A673 (cell line): ENCODE data around the gene LRRC36. TPM values are rescaled to one million over a fixed set of nuclear protein-coding genes. Genes with fewer than 3 reads are reported as not detected.

Source experiments
- BruUV-seq: library from RNA; stranded (reverse); fragments of 400-500 nt; replicated peaks from 2 replicates; lab custom pipeline; 2021; lab: Mats Ljungman, UMichigan
- CTCF ChIA-PET: fragments of 300-600 bp; sonication (Branson Sonifier 250); formaldehyde crosslinking; loops from one replicate; lab custom pipeline; 2022; ENCODE audit warnings: antibody characterized with exemption; lab: Charles Lee
- POLR2A ChIA-PET: fragments of 300-600 bp; sonication (Branson Sonifier 250); formaldehyde crosslinking; loops from one replicate; lab custom pipeline; 2022; ENCODE audit warnings: antibody characterized with exemption; ENCODE audit not compliant: low non-redundant PET; lab: Charles Lee
- DNase-seq: peaks from one replicate; pipeline ENCODE4 v3.0.0-alpha.2; 2015; ENCODE audit warnings: low spot score
- H3K27ac ChIP-seq: fragments of 200-600 bp; sonication (generic); 2 replicates; pipeline ENCODE4 v1.5.1; 2016; ENCODE audit warnings: mixed run types, low read depth, mild to moderate bottlenecking, mixed read lengths, antibody characterized with exemption, low read length; ENCODE audit not compliant: poor library complexity, severe bottlenecking
- H3K27me3 ChIP-seq: fragments of 200-600 bp; sonication (generic); replicated peaks from 2 replicates; pipeline ENCODE4 v1.6.1; 2017; ENCODE audit warnings: mixed run types, low read depth, mild to moderate bottlenecking, mixed read lengths, antibody characterized with exemption, low read length; ENCODE audit not compliant: insufficient read depth, poor library complexity
- H3K36me3 ChIP-seq: fragments of 200-600 bp; sonication (generic); 2 replicates; pipeline ENCODE4 v1.6.1; 2016; ENCODE audit warnings: mixed run types, mild to moderate bottlenecking, mixed read lengths, antibody characterized with exemption, low read length; ENCODE audit not compliant: insufficient read depth, poor library complexity, severe bottlenecking
- H3K4me1 ChIP-seq: fragments of 200-600 bp; sonication (generic); 2 replicates; pipeline ENCODE4 v1.6.1; 2017; ENCODE audit warnings: mixed run types, mild to moderate bottlenecking, mixed read lengths, antibody characterized with exemption, low read length; ENCODE audit not compliant: insufficient read depth, poor library complexity, severe bottlenecking
- H3K4me3 ChIP-seq: fragments of 200-600 bp; sonication (generic); 2 replicates; pipeline ENCODE4 v1.5.1; 2016; ENCODE audit warnings: low read depth, mixed run types, mild to moderate bottlenecking, mixed read lengths, low read length; ENCODE audit not compliant: poor library complexity, severe bottlenecking
- H3K9me3 ChIP-seq: fragments of 200-600 bp; sonication (generic); 2 replicates; pipeline ENCODE4 v1.6.1; 2016; ENCODE audit warnings: mixed run types, low read depth, mild to moderate bottlenecking, mixed read lengths, antibody characterized with exemption, low read length; ENCODE audit not compliant: poor library complexity, severe bottlenecking
- CTCF ChIP-seq: fragments of 300-800, 200-600 bp; sonication (generic); conservative IDR thresholded peaks from 2 replicates; pipeline ENCODE4 v1.5.1; 2017; ENCODE audit warnings: low read depth, mild to moderate bottlenecking, antibody characterized with exemption, low read length, moderate library complexity, mixed read lengths
- EZH2 ChIP-seq: fragments of 200-600 bp; sonication (generic); IDR thresholded peaks from 2 replicates; pipeline ENCODE4 v1.6.1; 2017; ENCODE audit warnings: borderline replicate concordance, low read depth, mild to moderate bottlenecking, mixed read lengths, antibody characterized with exemption, low read length; ENCODE audit not compliant: poor library complexity, severe bottlenecking
- intact Hi-C: fragments of 100-400 bp; cut with micrococcal nuclease; formaldehyde crosslinking; loops from one replicate; pipeline ENCODE4 v1.10.0; 2022; ENCODE audit not compliant: unreplicated experiment
- total RNA-seq: library from RNA; stranded (reverse); gene quantifications from 2 replicates; pipeline ENCODE4 v1.2.3, GENCODE V29; 2021

LRRC36 gene
- total RNA-seq, 1 experiment from 2014 or later, result not detected

GRCh38 chr16:67403976-67404555 lies 77.5 kb downstream of the LRRC36 start:
- no peaks in the 10 kb centered on the region for H3K9me3 ChIP-seq
- TF ChIP-seq EZH2 (no peak), CTCF (no peak)
- intact Hi-C loops, result no loop called here
- H3K4me1 ChIP-seq, result no peaks in the 10 kb centered on the region
- H3K27ac ChIP-seq, result no peak overlapping the region
- BruUV-seq, result no TSS peak
- H3K36me3 ChIP-seq, result no peaks in the 10 kb centered on the region
- no peaks in the 10 kb centered on the region for H3K27me3 ChIP-seq
- ChIA-PET CTCF (no interaction called here), POLR2A (no interaction called here)
- no peak overlapping the region for H3K4me3 ChIP-seq
- no peak for DNase-seq

- no peaks in the 10 kb centered on the region for H3K27me3 ChIP-seq
- ChIA-PET POLR2A (no interaction called here), CTCF (no interaction called here)
- BruUV-seq, result no TSS peak
- no peak overlapping the region for H3K27ac ChIP-seq
- H3K9me3 ChIP-seq, result no peaks in the 10 kb centered on the region
- TF ChIP-seq CTCF (no peak), EZH2 (no peak)
- H3K4me1 ChIP-seq, result no peaks in the 10 kb centered on the region
- H3K36me3 ChIP-seq, result no peaks in the 10 kb centered on the region
- DNase-seq, result no peak
- no peak overlapping the region for H3K4me3 ChIP-seq
- intact Hi-C loops, result no loop called here
Measured at GRCh38 chr16:67404740-67405226, 78.2 kb downstream of the LRRC36 start.

GRCh38 chr16:67405336-67405735 lies 78.7 kb downstream of the LRRC36 start:
- Histone ChIP-seq H3K4me3 (no peak overlapping the region), H3K4me1 (no peaks in the 10 kb centered on the region), H3K27ac (no peak overlapping the region), H3K9me3 (no peaks in the 10 kb centered on the region), H3K27me3 (no peaks in the 10 kb centered on the region), H3K36me3 (no peaks in the 10 kb centered on the region)
- intact Hi-C loops, result no loop called here
- no peak for DNase-seq
- BruUV-seq, result no TSS peak
- POLR2A ChIA-PET, result no interaction called here
- CTCF ChIA-PET, result no interaction called here
- TF ChIP-seq EZH2 (no peak), CTCF (no peak)
